ENCODE measurements around the gene IL17RB.

- peak in 2 of 3 experiments; percentile 16 to 19 for TF ChIP-seq CTCF (IDR thresholded peaks at IDR 0.05)
- no peak for TF ChIP-seq POLR2A (IDR thresholded peaks at IDR 0.05; ENCODE audit: low read depth)
- TF ChIP-seq EP300 (IDR thresholded peaks at IDR 0.05): no peak
- TF ChIP-seq POLR2AphosphoS5 (IDR thresholded peaks at IDR 0.05): peak in 1 of 2 donors; percentile 26
These were observed 1.1 kb upstream of the IL17RB start for GRCh38 chr3:53845103-53845880.
